Fibroblast of mammary gland (primary cell): ENCODE results near the gene NOVA2.

Experiments
- DNase-seq: peaks from one replicate; pipeline ENCODE4 v3.0.0-alpha.2; 2010; ENCODE audit warnings: low read depth
- H3K4me3 ChIP-seq: 2 replicates; pipeline ENCODE4 v1.5.1; 2011; ENCODE audit warnings: low read depth, mild to moderate bottlenecking, low read length, moderate library complexity; ENCODE audit not compliant: control insufficient read depth
- TF ChIP-seq, protein P1 (sequence below): conservative IDR thresholded peaks from 2 replicates; pipeline ENCODE4 v1.5.1; 2011; ENCODE audit warnings: low read depth, low read length, inconsistent platforms; ENCODE audit not compliant: control insufficient read depth, insufficient read depth

Gene NOVA2

DNA sequence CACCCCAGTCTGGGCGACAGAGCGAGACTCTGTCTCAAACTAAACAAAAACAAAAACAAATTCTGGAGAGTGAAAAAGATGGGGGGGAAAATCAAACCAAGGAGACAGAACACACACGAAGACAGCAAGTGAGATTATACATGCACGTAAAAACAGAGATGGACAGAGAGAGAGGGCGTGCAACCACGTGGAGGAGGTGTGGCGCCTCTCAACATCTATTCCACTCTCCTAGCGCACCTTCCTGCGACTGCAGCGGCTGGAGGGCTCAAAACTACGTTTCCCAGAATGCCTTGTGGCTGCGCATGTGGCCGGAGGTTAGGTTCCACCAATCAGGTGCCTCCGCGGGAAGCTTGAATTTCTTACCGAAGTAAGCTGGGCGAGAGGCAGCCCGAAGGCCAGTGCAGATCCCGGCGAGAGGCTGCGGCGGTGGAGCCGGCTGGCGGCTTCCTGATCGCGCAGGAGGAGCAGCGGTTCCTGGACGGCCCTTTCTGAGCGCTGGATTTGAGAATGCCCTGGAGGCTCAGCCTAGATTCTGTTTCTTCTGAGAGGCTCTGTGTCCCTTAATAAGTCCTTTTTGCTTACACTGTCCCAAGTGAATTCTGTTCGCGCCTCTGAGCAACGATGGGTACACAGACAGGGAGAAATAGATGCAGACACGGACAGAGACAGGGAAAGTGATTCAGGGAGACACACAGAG is 46.0 kb downstream of the NOVA2 start:
- TF ChIP-seq, protein P1, sequence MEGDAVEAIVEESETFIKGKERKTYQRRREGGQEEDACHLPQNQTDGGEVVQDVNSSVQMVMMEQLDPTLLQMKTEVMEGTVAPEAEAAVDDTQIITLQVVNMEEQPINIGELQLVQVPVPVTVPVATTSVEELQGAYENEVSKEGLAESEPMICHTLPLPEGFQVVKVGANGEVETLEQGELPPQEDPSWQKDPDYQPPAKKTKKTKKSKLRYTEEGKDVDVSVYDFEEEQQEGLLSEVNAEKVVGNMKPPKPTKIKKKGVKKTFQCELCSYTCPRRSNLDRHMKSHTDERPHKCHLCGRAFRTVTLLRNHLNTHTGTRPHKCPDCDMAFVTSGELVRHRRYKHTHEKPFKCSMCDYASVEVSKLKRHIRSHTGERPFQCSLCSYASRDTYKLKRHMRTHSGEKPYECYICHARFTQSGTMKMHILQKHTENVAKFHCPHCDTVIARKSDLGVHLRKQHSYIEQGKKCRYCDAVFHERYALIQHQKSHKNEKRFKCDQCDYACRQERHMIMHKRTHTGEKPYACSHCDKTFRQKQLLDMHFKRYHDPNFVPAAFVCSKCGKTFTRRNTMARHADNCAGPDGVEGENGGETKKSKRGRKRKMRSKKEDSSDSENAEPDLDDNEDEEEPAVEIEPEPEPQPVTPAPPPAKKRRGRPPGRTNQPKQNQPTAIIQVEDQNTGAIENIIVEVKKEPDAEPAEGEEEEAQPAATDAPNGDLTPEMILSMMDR: no peak
- peak overlapping the region; percentile 20 for H3K4me3 ChIP-seq
- DNase-seq: peak; percentile 80

DNA sequence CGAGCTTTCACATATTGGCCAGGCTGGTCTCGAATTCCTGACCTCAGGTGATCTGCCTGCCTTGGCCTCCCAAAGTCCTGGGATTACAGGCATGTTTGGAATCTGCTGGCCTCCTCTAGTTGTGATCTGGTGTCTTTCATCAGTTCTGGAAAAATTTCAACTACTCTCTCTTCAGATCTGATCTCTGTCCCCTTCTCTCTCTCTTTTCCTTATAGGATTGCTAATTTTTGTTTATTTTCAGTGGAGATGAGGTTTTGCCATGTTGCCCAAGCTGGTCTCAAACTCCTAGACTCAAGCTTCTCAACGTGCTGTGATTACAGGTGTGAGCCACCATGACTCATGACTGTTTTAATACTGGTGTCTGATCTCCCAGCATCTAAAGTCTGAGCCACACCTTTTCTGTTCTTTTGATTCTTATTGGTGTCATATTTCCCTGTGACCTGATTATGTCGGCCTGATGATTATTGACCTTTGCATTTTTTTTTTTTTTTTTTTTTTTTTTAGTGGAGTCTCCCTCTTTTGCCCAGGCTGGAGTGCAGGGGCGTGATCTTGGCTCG is 48.7 kb downstream of the NOVA2 start:
- TF ChIP-seq, protein P1: no peak
- DNase-seq: no peak
- H3K4me3 ChIP-seq: no peak overlapping the region

DNA sequence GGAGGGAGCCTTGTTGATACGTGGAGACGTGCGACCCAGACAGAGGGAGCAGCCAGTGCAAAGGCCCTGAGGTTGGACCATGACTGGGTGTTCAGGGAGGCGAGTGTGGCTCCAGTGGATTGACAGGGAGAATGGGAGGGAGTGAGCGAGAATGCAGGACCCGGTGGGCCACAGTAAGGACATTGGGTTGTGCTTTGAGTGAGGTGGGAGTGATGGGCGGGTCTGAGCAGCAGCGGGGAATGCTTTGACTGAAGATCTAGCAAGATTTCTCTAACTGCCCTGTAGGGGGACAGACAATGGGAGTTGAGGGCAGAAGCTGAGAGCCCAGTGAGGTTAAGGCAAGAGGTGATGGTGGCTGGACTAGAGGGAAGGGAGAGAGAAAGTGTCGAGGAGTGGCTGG is 51.4 kb downstream of the NOVA2 start:
- TF ChIP-seq, protein P1: peak; percentile 21
- no peak overlapping the region for H3K4me3 ChIP-seq
- peak; percentile 4 for DNase-seq

DNA sequence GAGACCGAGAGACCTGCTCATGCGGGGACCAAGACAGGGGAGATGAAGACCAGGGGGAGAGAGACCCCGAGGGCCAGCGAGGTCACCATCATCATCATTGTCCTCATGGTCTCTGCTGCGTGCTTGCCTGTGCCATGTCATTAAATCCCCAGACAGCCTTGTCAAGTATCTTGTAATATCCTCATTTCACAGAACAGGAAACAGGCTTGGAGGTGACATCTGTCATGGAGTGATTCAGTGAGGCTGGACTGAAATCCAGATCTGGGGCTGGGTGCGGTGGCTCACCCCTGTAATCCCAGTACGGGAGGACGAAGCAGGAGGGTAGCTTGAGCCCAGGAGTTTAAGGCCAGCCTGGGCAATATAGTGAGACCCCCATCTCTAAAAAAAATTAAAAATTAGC is 53.2 kb downstream of the NOVA2 start:
- TF ChIP-seq, protein P1: no peak
- no peak overlapping the region for H3K4me3 ChIP-seq
- DNase-seq: no peak

DNA sequence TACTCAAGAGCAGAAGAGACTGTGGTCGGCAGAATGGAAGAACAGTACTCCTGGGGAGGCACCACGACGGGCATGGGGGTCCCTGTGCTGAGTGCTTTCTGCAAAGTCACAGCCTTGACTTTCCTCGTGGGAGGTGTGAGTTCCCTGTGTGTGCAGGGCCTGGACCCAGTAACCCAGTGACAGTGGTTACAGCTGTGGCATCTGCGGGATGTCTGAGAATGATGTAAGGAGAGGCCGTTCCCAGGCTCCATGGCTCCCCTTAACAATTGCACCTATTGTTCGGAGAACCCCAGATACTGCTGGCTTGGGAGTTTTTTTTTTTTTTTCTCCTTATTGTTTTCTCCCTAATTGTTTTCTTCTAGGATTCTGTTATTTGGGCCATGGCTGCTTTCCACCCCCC is 54.0 kb downstream of the NOVA2 start:
- H3K4me3 ChIP-seq: no peak overlapping the region
- no peak for DNase-seq
- TF ChIP-seq, protein P1: no peak

DNA sequence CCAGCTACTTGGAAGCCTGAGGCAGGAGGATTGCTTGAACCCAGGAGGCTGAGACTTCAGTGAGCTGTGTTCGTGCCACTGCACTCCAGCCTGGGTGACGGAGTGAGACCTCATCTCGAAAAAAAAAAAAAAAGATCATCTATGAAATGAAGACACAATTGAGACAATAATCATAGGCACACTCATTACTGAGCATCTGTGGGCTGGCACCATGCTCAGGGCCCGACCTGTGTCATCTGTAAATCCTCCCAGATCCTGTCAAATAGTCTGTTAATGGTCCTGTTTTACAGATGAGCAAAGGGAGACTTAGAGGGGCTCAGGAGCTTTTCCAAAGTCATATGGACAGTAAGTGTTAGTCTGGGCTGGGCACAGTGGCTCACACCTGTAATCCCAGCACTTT is 54.9 kb downstream of the NOVA2 start:
- no peak overlapping the region for H3K4me3 ChIP-seq
- no peak for DNase-seq
- TF ChIP-seq, protein P1: no peak
